Spinal cord (tissue), 10 donors: ENCODE data around the gene XIRP2. TPM values are rescaled to one million over a fixed set of nuclear protein-coding genes. Genes with fewer than 3 reads are reported as not detected.

Source experiments
- DNase-seq, 6 donors: peaks; one replicate each; pipeline versions ENCODE4 v3.0.0 to v3.0.0-alpha.2; 2013 to 2015; ENCODE audit warnings: low spot score in 6 of 6, low read depth in 4 of 6
- H3K27ac ChIP-seq: one replicate; pipeline ENCODE4 v1.5.1; 2013; ENCODE audit warnings: low read depth, low read length, control low read depth
- H3K27me3 ChIP-seq: one replicate; pipeline ENCODE4 v1.6.1; 2013; ENCODE audit warnings: low read length; ENCODE audit not compliant: control insufficient read depth, insufficient read depth
- H3K36me3 ChIP-seq: one replicate; pipeline ENCODE4 v1.6.1; 2013; ENCODE audit warnings: low read length; ENCODE audit not compliant: control insufficient read depth, insufficient read depth
- H3K4me1 ChIP-seq: one replicate; pipeline ENCODE4 v1.6.1; 2013; ENCODE audit warnings: low read length; ENCODE audit not compliant: control insufficient read depth, insufficient read depth
- H3K4me3 ChIP-seq: one replicate; pipeline ENCODE4 v1.5.1; 2013; ENCODE audit warnings: low read depth, low read length, control low read depth
- H3K9me3 ChIP-seq: one replicate; pipeline ENCODE4 v1.6.1; 2013; ENCODE audit warnings: low read length; ENCODE audit not compliant: control insufficient read depth, insufficient read depth
- WGBS: methylation state at CpG from one replicate; pipeline ENCODE4 v1.1.5; 2013; ENCODE audit warnings: missing lambda C conversion rate; ENCODE audit not compliant: insufficient coverage; 5-methylcytosine and 5-hydroxymethylcytosine counted together
- polyA plus RNA-seq, 2 donors: library from polyadenylated mRNA; unstranded; fragments of 120-200 nt; gene quantifications; one replicate each; pipeline ENCODE4 v1.2.1, GENCODE V29; 2013; ENCODE audit not compliant: insufficient read length in 2 of 2
- total RNA-seq, 2 donors: library from RNA; depleted of rRNA in 1 of 2; stranded (reverse); fragments of 120-200 nt in 1 of 2; fragments of >200 nt in 1 of 2; gene quantifications; one replicate each; pipeline versions ENCODE4 v1.2.3 to v1.2.4, GENCODE V29; 2013 to 2014
- donor health status: healthy.

The XIRP2 gene
- total and polyA plus RNA-seq, 4 donors: 0.35 to 1.6 (median 0.49) TPM

- H3K27ac ChIP-seq: peak overlapping the region; percentile 66
- under 1% methylated on average over 36 of the region's 39 CpGs for WGBS
- no peaks in the 10 kb centered on the region for H3K9me3 ChIP-seq
- peak overlapping the region; percentile 78 for H3K4me3 ChIP-seq
- no peaks in the 10 kb centered on the region for H3K36me3 ChIP-seq
- H3K27me3 ChIP-seq: no peaks in the 10 kb centered on the region
- peaks cover 13% of the 10 kb centered on the region for H3K4me1 ChIP-seq
- peak; percentile 21 to 72 (median 44) for DNase-seq
Measured at GRCh38 chr2:167293943-167294775, 405.9 kb downstream of the XIRP2 start.

DNA sequence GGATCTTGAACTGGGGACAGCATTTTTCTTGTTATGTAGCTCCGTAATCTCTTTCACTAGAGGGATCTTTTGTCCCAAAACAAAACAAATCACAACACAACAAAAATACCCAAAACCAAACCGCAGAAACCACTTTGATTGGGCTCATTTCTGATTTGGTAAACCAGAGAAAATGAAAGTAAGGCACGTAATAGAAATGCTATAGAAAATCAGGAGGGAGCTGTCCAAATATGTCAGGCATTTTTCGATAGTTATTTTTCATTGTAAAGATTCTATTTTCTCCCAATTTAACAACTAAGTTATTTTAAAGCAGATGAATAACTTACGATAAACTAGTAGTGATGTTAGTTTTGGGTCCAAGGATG is 406.5 kb downstream of the XIRP2 start:
- no peaks in the 10 kb centered on the region for H3K36me3 ChIP-seq
- H3K9me3 ChIP-seq: no peaks in the 10 kb centered on the region
- H3K27ac ChIP-seq: peak overlapping the region; percentile 66
- H3K4me3 ChIP-seq: peak overlapping the region; percentile 78
- H3K27me3 ChIP-seq: no peaks in the 10 kb centered on the region
- no peak for DNase-seq
- H3K4me1 ChIP-seq: peaks cover 13% of the 10 kb centered on the region
- WGBS: no CpG with 5 or more reads among the region's 5 CpGs

GRCh38 chr2:167297292-167297691 is 409.0 kb downstream of the XIRP2 start:
- no peak overlapping the region for H3K27ac ChIP-seq
- no CpG with 5 or more reads among the region's 1 CpG for WGBS
- peaks cover 13% of the 10 kb centered on the region for H3K4me1 ChIP-seq
- H3K36me3 ChIP-seq: no peaks in the 10 kb centered on the region
- DNase-seq: no peak
- H3K9me3 ChIP-seq: no peaks in the 10 kb centered on the region
- H3K27me3 ChIP-seq: no peaks in the 10 kb centered on the region
- no peak overlapping the region for H3K4me3 ChIP-seq

- no peak for DNase-seq
- H3K27me3 ChIP-seq: no peaks in the 10 kb centered on the region
- H3K36me3 ChIP-seq: no peaks in the 10 kb centered on the region
- H3K4me1 ChIP-seq: peaks cover 13% of the 10 kb centered on the region
- H3K27ac ChIP-seq: no peak overlapping the region
- H3K9me3 ChIP-seq: no peaks in the 10 kb centered on the region
- no CpG with 5 or more reads among the region's 1 CpG for WGBS
- no peak overlapping the region for H3K4me3 ChIP-seq
Measured at GRCh38 chr2:167298017-167298416, 409.7 kb downstream of the XIRP2 start.
